ENCODE results near the gene HAUS3.

HAUS3 gene

GRCh38 chr4:2241410-2242353, at the start of gene HAUS3, which contains the start of gene POLN:
Gene HAUS3, minus strand, starts transcription at chr4:2242121. Its CDS starts 1,175 bp downstream, at chr4:2240946.
Gene POLN, minus strand, starts transcription at chr4:2242121. Its CDS starts 12,890 bp downstream, at chr4:2229231.
- DNase-seq (ENCODE audit: low read depth in 4 of 4, low spot score in 1 of 4) = peak; percentile 97 to 99 (median 98)

GRCh38 chr4:2290974-2291704, 49.2 kb upstream of the HAUS3 start:
- peak in 3 of 4 experiments; percentile 7 to 25 (median 17) for DNase-seq (ENCODE audit: low read depth in 4 of 4, low spot score in 1 of 4)

GRCh38 chr4:2290488-2290887, 48.6 kb upstream of the HAUS3 start:
- no peak for DNase-seq (ENCODE audit: low read depth in 4 of 4, low spot score in 1 of 4)

- DNase-seq (ENCODE audit: low read depth in 4 of 4, low spot score in 1 of 4) = no peak
These were observed 48.0 kb upstream of the HAUS3 start for GRCh38 chr4:2289955-2290333.

GRCh38 chr4:2289311-2289954, 47.5 kb upstream of the HAUS3 start:
- no peak for DNase-seq (ENCODE audit: low read depth in 4 of 4, low spot score in 1 of 4)

- no peak for DNase-seq (ENCODE audit: low read depth in 4 of 4, low spot score in 1 of 4)
These were observed 46.2 kb upstream of the HAUS3 start for GRCh38 chr4:2288051-2288541.

- no peak for DNase-seq (ENCODE audit: low read depth in 4 of 4, low spot score in 1 of 4)
These were observed 45.6 kb upstream of the HAUS3 start for GRCh38 chr4:2287594-2287915.

- DNase-seq (ENCODE audit: low read depth in 4 of 4, low spot score in 1 of 4) = no peak
These were observed 45.1 kb upstream of the HAUS3 start for GRCh38 chr4:2286904-2287593.

- no peak for DNase-seq (ENCODE audit: low read depth in 4 of 4, low spot score in 1 of 4)
These were observed 43.9 kb upstream of the HAUS3 start for GRCh38 chr4:2285613-2286381.

GRCh38 chr4:2284934-2285612, 43.2 kb upstream of the HAUS3 start:
- DNase-seq (ENCODE audit: low read depth in 4 of 4, low spot score in 1 of 4) = no peak

- no peak for DNase-seq (ENCODE audit: low read depth in 4 of 4, low spot score in 1 of 4)
These were observed 42.4 kb upstream of the HAUS3 start for GRCh38 chr4:2284161-2284933.

- no peak for DNase-seq (ENCODE audit: low read depth in 4 of 4, low spot score in 1 of 4)
These were observed 41.3 kb upstream of the HAUS3 start for GRCh38 chr4:2283199-2283711.

GRCh38 chr4:2281575-2282343, 39.8 kb upstream of the HAUS3 start:
- DNase-seq (ENCODE audit: low read depth in 4 of 4, low spot score in 1 of 4) = peak in 2 of 4 experiments; percentile 17 to 19

- no peak for DNase-seq (ENCODE audit: low read depth in 4 of 4, low spot score in 1 of 4)
These were observed 38.8 kb upstream of the HAUS3 start for GRCh38 chr4:2280531-2281300.

GRCh38 chr4:2277956-2278355, 36.0 kb upstream of the HAUS3 start:
- DNase-seq (ENCODE audit: low read depth in 4 of 4, low spot score in 1 of 4) = no peak

GRCh38 chr4:2276581-2277325, 34.8 kb upstream of the HAUS3 start:
- no peak for DNase-seq (ENCODE audit: low read depth in 4 of 4, low spot score in 1 of 4)
